Upper lobe of left lung (tissue), 6 donors: ENCODE results near the gene SPAG16. TPM values are rescaled to one million over a fixed set of nuclear protein-coding genes. Genes with fewer than 3 reads are reported as not detected.
A peak's percentile ranks its signal among the peaks of the same experiment; 100 is the strongest.

Experiments
- ATAC-seq, 2 donors: fragments of 200-7000 bp; cut with Tn5 transposase; one replicate each; pipeline ENCODE4 v1.9.1; 2022; ENCODE audit warnings: mild to moderate bottlenecking in 2 of 2, moderate library complexity in 2 of 2; ENCODE audit not compliant: low FRiP score in 2 of 2
- DNase-seq, 2 donors: peaks; one replicate each; pipeline ENCODE4 v3.0.0-alpha.2; 2019 to 2020
- H3K27ac ChIP-seq, 4 donors: fragments of 200-600 bp; sonication (generic); one replicate each; pipeline ENCODE4 v1.5.1; 2016 to 2019
- H3K27me3 ChIP-seq, 4 donors: fragments of 200-600 bp; sonication (generic); one replicate each; pipeline ENCODE4 v1.5.1; 2017 to 2019
- H3K36me3 ChIP-seq, 4 donors: fragments of 200-600 bp; sonication (generic); one replicate each; pipeline ENCODE4 v1.5.1; 2016 to 2019
- H3K4me1 ChIP-seq, 4 donors: fragments of 200-600 bp; sonication (generic); one replicate each; pipeline ENCODE4 v1.5.1; 2018 to 2019
- H3K4me3 ChIP-seq, 4 donors: fragments of 200-600 bp; sonication (generic); one replicate each; pipeline ENCODE4 v1.5.1; 2017 to 2019; ENCODE audit warnings: mild to moderate bottlenecking in 2 of 4, moderate library complexity in 1 of 4
- H3K9me3 ChIP-seq, 4 donors: fragments of 200-600 bp; sonication (generic); one replicate each; pipeline ENCODE4 v1.5.1; 2018 to 2019
- EP300 ChIP-seq, 4 donors: sonication (generic); formaldehyde crosslinking; IDR thresholded peaks; one replicate each; pipeline ENCODE4 v1.5.1; 2017; ENCODE audit warnings: antibody characterized with exemption in 4 of 4, control low read depth in 2 of 4
- POLR2A ChIP-seq, 4 donors: fragments of 450-650 bp; IDR thresholded peaks; one replicate each; pipeline ENCODE4 v1.5.1; 2016 to 2017; ENCODE audit warnings: antibody characterized with exemption in 4 of 4, mild to moderate bottlenecking in 2 of 4
- POLR2AphosphoS5 ChIP-seq, 2 donors: sonication (generic); formaldehyde crosslinking; IDR thresholded peaks; one replicate each; pipeline ENCODE4 v1.5.1; 2017; ENCODE audit warnings: antibody characterized with exemption in 2 of 2
- WGBS, 2 donors: methylation state at CpG; one replicate each; pipeline ENCODE4 v1.1.5; 2017 to 2018; 5-methylcytosine and 5-hydroxymethylcytosine counted together
- total RNA-seq, 6 donors: library from RNA; depleted of rRNA in 4 of 6; stranded (reverse); fragments of >200 nt in 4 of 6; gene quantifications; one replicate each; pipeline versions ENCODE4 v1.1.0 to v1.2.1, GENCODE V29; 2016 to 2021
- TF ChIP-seq, protein P1 (sequence below), 6 experiments: fragments of 450-650 bp in 4 of 6; fragments of 200-600 bp in 2 of 6; sonication (generic) in 2 of 6; IDR thresholded peaks; one replicate each; pipeline ENCODE4 v1.5.1; 2016 to 2019; ENCODE audit warnings: antibody characterized with exemption in 6 of 6
- donor health status: DM: no; HTN: no; CAD: no; lungs with moderate emphysema.
- donor health status: DM: no; HTN: yes; CAD: no; lungs with severe emphysema.

The SPAG16 gene
- total RNA-seq, 6 donors from 2014 or later: 9.7 to 65.0 (median 12.9) TPM

DNA sequence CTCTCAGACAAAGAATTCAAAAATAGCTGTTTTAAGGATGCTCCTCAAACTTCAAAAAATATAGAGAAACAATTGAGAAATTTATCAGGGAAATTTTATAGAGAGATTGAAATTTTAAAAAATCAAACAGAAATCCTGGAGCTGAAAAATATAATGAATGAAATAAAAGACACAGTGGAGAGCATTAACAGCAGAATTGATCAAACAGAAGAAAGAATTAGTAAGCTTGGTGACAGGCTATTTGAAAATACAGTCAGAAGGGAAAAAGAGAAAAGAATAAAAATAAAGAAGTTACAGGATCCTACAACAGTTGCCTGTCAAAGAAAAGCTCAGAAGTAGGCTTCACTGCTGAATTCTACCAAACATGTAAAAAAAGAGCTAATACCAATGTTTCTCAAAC is 832.8 kb downstream of the SPAG16 start:
- no peaks in the 10 kb centered on the region for H3K27me3 ChIP-seq
- H3K27ac ChIP-seq: no peak overlapping the region
- ATAC-seq (no peak), DNase-seq (no peak)
- H3K4me3 ChIP-seq: no peak overlapping the region
- H3K9me3 ChIP-seq: peaks cover 0 to 8% (median 4%) of the 10 kb centered on the region in 4 donors
- H3K36me3 ChIP-seq: no peaks in the 10 kb centered on the region
- H3K4me1 ChIP-seq: no peaks in the 10 kb centered on the region
- TF ChIP-seq POLR2AphosphoS5 (IDR thresholded peaks at IDR 0.05): no peak
- TF ChIP-seq, protein P1, sequence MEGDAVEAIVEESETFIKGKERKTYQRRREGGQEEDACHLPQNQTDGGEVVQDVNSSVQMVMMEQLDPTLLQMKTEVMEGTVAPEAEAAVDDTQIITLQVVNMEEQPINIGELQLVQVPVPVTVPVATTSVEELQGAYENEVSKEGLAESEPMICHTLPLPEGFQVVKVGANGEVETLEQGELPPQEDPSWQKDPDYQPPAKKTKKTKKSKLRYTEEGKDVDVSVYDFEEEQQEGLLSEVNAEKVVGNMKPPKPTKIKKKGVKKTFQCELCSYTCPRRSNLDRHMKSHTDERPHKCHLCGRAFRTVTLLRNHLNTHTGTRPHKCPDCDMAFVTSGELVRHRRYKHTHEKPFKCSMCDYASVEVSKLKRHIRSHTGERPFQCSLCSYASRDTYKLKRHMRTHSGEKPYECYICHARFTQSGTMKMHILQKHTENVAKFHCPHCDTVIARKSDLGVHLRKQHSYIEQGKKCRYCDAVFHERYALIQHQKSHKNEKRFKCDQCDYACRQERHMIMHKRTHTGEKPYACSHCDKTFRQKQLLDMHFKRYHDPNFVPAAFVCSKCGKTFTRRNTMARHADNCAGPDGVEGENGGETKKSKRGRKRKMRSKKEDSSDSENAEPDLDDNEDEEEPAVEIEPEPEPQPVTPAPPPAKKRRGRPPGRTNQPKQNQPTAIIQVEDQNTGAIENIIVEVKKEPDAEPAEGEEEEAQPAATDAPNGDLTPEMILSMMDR (IDR thresholded peaks at IDR 0.05): no peak
- TF ChIP-seq EP300 (IDR thresholded peaks at IDR 0.05): no peak
- no peak for TF ChIP-seq POLR2A (IDR thresholded peaks at IDR 0.05)

DNA sequence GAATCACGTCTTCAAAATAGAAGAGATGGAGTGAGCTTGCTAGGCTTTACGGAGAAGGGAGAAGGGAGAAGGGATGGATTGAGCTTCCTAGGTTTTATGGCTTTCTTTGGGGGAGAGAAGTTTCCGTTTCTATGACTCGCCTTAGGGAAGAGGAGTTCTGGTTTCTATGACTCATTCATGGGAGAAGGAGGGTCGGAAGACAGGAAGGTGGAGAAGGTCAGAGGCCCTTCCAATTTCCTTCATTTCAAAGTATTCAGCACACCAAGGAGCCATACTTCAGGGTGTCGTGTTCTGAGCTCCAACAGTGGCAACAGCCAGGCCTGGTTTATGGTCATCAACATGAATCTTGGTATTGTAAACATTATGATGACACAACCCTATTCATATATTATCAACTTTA is 841.9 kb downstream of the SPAG16 start:
- ATAC-seq (no peak), DNase-seq (no peak)
- no peaks in the 10 kb centered on the region for H3K36me3 ChIP-seq
- no peak overlapping the region for H3K4me3 ChIP-seq
- no peaks in the 10 kb centered on the region for H3K4me1 ChIP-seq
- H3K27ac ChIP-seq: no peak overlapping the region
- 67 to 79% methylated on average over 6 of the region's 6 CpGs for WGBS, 2 donors
- H3K27me3 ChIP-seq: no peaks in the 10 kb centered on the region
- no peaks in the 10 kb centered on the region for H3K9me3 ChIP-seq
- TF ChIP-seq, protein P1 (IDR thresholded peaks at IDR 0.05): no peak
- TF ChIP-seq EP300 (IDR thresholded peaks at IDR 0.05): no peak
- no peak for TF ChIP-seq POLR2AphosphoS5 (IDR thresholded peaks at IDR 0.05)
- TF ChIP-seq POLR2A (IDR thresholded peaks at IDR 0.05): no peak

DNA sequence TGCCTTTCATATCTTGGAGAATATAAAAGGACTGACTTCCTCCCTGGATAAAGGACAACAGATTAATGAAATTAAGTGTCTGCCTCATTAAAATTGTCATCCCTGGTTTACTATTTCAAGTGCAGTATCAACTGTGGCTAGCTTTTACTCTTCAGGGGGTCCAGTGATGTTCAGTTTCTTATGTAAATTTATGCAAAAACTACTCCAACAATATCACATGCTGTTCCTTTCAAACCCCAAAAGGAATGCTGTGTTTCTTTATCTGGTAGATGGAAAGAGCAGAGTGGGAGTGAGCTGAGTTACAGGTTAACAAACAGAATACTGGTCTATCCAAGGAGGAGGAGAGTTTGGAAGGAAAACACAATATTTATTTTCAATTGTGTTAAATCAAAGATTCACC is 842.9 kb downstream of the SPAG16 start:
- ATAC-seq (no peak), DNase-seq (no peak)
- Histone ChIP-seq H3K27ac (no peak overlapping the region), H3K36me3 (no peaks in the 10 kb centered on the region), H3K9me3 (no peaks in the 10 kb centered on the region), H3K4me3 (no peak overlapping the region), H3K27me3 (no peaks in the 10 kb centered on the region), H3K4me1 (no peaks in the 10 kb centered on the region)
- no peak for TF ChIP-seq POLR2A (IDR thresholded peaks at IDR 0.05)
- no peak for TF ChIP-seq POLR2AphosphoS5 (IDR thresholded peaks at IDR 0.05)
- TF ChIP-seq EP300 (IDR thresholded peaks at IDR 0.05): no peak
- TF ChIP-seq, protein P1 (IDR thresholded peaks at IDR 0.05): no peak

DNA sequence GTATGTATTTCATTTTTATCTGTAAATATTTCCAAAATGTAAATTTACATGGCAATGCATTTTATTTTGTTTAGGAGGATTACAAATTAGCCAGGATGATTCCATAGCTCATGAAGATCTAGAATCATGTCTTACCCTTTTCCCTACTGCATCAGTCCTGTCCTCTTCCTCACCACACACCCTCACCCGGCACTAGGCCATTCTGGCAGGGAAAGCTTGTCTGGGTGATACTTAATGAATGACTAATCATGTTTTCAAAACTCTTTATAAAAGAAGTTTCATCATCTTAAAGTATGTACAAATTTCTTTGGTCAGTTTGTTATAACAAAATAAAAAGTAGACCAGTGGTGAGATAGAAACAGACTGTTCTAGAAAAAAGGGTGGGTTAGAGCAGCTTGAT is 843.3 kb downstream of the SPAG16 start:
- no peak for DNase-seq
- Histone ChIP-seq H3K4me1 (no peaks in the 10 kb centered on the region), H3K4me3 (no peak overlapping the region), H3K36me3 (no peaks in the 10 kb centered on the region), H3K9me3 (no peaks in the 10 kb centered on the region), H3K27me3 (no peaks in the 10 kb centered on the region), H3K27ac (no peak overlapping the region)
- peak in 1 of 2 donors; percentile 64 for ATAC-seq
- no peak for TF ChIP-seq POLR2AphosphoS5 (IDR thresholded peaks at IDR 0.05)
- no peak for TF ChIP-seq EP300 (IDR thresholded peaks at IDR 0.05)
- no peak for TF ChIP-seq POLR2A (IDR thresholded peaks at IDR 0.05)
- TF ChIP-seq, protein P1 (IDR thresholded peaks at IDR 0.05): no peak
- WGBS, 2 donors: 35 to 48% methylated on average over 1 of the region's 1 CpG

DNA sequence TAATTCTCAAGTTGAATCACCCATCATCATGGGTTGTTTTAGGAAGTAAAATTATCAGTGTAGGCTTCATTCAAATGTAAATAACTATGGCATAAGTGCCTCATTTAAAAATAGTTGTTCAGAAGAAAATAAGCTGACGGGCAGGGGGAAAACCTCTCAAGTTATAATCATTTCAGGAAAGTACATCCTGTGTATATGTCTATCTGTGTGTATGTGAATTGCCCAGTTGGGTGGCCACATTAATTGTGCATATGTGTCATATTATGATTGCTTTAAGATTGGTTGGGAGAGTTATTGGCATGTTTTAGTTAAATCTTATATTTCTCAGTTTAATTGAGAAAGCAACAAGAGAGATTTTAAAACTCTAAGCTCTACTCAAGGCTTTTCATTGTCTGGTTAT is 843.8 kb downstream of the SPAG16 start:
- DNase-seq: no peak
- no peaks in the 10 kb centered on the region for H3K36me3 ChIP-seq
- no peak overlapping the region for H3K27ac ChIP-seq
- no peaks in the 10 kb centered on the region for H3K27me3 ChIP-seq
- no peak for TF ChIP-seq POLR2A (IDR thresholded peaks at IDR 0.05)
- TF ChIP-seq POLR2AphosphoS5 (IDR thresholded peaks at IDR 0.05): no peak
- TF ChIP-seq, protein P1 (IDR thresholded peaks at IDR 0.05): no peak
- no peak for TF ChIP-seq EP300 (IDR thresholded peaks at IDR 0.05)
- no peak overlapping the region for H3K4me3 ChIP-seq
- H3K9me3 ChIP-seq: no peaks in the 10 kb centered on the region
- WGBS, 2 donors: 51 to 75% methylated on average over 1 of the region's 1 CpG
- ATAC-seq: no peak
- H3K4me1 ChIP-seq: no peaks in the 10 kb centered on the region
